Fibroblast of skin of left quadriceps (primary cell): ENCODE results near the gene ZCCHC14.
A peak's percentile ranks its signal among the peaks of the same experiment; 100 is the strongest.
"Not testable (repeated sequence)": the region's sequence is repeated elsewhere in the genome, so short reads cannot be mapped to it uniquely, and the experiment has no call there.

Experiments
- DNase-seq, 2 experiments: peaks; one replicate each; pipeline ENCODE4 v3.0.0-alpha.2; 2013; ENCODE audit warnings: low read depth in 2 of 2

ZCCHC14 gene

DNA sequence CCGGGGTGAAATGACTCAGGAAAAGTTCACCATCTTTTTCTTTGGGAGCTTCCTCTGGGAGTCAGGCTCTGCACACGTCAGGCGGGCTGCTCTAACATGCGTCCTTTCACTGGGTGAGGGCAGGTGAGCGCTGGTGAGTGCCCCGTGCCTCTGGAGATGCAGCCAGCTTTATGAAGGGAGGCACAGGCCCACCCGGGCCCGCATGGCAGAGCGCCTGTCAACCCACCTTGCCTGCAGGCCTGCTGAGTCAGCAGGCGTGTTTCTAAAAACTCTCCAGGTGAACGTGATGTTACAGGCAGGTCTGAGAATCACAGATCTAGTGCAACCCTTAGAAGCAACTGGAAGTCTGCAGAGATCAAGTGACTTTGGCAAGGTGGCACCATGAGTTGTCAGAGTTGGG lies 82.3 kb downstream of the ZCCHC14 start:
- DNase-seq: no peak

DNA sequence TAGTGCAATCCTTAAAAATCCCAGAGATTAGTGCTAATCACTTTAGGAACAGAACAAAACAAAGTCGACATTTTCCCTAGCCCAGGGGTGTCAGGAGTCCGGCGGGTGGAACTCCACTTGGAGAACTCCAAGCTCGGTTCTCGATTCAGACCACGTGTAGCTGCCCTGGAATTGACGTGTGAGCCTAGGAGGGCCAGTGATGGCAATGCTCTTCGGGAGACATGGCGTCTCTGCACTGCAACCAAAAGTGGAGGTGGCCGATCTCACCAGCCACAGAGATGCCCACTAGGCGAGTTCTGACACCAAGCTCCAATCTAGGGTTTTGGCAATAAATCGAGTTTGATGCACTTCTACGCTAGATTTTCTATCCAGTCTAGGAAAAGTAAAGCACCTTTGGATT lies 83.0 kb downstream of the ZCCHC14 start:
- no peak for DNase-seq

DNA sequence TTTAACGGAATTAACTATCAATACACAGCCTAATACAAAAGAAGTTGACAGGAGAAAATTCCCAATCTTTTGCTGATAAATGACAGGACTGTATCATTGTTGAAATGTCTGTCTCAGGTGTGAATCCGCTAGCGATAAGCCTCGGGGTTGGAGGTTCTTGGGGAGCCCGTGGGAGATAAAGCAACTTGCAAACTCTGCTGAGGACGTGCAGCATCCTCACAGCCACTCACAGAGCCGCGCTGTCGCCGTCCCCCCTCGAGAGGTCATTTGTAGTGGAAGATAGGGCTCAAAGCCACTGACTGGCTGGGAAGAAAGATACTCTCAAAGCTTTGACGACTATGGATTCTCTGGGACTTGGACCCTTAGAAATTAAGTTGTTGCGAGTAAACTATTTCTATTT lies 83.7 kb downstream of the ZCCHC14 start:
- no peak for DNase-seq

DNA sequence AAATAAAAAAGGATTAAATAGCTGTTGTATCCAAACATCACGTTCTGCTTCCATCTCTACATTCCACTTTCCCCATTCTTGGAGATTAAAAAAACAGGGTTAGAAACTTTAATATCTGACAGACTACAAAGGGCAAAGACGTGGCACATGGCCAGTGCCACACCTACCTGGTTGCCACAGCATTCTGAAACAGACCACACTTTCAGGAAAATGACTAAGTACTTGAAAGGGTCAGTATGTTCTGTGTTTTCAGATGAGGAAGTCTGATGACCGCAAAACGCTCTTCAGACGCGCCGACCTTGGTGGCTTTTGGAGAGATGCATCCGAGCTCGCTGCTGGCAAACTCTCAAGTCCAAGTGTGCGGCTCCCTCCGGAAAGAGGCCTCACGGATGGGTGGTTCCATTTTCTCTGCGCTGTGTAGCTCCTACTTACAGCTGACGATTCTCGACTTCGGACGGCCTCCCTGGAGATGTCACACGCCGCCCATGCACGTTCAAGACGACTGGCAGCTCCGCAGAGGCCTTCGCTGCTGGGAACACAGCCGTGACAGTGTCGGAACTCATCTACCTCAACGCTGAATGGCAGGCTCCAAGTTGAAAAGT lies 85.2 kb downstream of the ZCCHC14 start:
- DNase-seq: no peak

DNA sequence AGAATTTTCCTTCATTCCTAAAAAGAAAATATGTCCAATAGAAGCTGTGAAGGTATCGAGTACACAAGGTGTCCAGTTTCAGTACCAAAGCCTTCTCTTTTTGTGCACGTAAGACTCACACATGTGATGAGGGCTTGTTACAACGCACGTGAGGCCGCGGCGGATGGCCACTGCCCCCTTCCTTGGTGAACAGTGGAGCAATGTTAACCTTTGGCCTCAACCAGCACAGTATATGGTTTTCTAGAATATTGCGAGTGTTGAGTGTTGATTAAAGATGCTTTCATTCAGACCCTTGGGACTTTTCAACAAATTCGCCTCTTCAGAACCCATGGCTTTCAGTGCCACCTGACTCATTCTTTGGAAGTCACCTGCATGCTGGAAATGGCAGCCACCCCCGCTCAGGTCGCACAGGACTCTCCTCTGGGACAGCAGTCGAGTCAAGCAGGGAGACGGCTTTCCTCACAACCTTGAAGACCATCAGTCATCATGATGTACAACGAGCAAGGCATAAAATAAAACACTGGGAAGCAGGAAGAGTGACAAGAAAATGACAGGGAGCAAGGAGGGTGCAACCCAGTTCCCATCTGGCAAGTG lies 86.2 kb downstream of the ZCCHC14 start:
- no peak for DNase-seq

DNA sequence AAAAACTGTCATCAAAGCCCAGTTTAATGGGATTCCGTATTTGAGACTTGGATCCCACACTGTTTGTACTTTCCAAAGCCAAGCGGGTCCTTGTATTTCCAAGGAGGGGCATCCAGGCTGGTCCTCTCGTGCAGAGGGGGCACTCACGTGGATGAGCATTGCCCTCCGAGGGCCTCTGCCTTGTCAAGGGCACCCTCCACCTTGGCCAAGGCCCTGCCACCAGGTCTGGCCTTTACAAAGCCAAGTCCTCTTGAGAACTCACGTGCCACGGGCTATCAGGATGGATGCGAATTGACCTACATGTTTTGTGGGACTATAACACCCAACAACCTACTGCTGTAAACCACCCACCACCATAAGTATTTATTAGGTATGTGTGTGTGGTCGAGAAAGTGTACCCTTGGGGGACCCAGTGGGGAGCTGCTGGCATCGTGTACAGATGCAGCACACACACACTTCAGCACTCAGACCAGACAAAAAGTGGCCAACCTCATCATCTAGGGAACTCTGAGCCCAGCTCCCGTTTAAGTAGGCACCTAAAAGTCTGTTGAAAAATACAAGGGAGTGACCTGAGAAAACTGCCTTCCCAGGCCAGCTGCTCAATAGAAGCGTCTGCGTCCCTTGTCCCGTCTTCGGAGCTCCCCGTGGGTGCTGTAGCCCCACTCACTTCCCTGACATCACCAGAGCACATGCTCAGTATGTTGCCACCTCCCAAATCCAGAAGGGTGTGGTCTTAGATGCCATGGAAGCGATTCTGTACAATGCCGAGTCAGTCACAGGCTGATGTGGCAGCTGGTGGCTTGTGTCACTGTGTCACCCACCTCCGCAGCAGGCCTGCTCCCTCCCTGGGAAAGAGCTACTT lies 87.8 kb downstream of the ZCCHC14 start:
- no peak for DNase-seq

DNA sequence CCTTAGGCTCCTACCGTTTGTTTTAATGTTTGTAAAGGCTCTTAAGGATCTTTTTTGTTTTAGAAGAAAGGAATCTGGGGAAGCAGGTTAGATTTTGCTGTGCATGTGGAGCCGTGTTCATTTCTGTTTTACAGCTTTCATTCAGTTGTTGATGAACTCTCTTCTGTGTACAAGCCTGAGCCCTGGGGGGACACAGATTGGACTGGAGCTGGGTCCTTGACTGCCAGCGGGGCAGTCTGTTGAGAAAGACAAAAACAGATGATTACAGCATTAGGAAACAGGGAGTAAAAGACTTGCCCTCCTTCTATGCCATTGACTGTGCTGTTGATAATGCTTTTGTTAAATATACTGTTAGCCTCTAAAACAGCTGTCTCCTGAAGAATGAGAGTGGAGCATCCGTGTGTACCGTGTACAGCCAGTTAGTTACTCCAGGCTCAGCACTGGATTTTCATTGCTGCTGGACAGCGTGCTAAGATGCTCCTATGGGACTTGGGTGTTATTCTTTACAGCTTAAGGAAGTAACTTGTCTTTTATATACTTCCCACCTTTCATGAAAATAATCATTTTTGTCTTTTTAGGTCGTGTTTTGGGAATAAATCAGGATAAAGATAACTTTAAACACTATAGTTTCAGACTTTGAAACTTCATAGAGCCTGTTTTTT lies 97.5 kb downstream of the ZCCHC14 start:
- no peak for DNase-seq

DNA sequence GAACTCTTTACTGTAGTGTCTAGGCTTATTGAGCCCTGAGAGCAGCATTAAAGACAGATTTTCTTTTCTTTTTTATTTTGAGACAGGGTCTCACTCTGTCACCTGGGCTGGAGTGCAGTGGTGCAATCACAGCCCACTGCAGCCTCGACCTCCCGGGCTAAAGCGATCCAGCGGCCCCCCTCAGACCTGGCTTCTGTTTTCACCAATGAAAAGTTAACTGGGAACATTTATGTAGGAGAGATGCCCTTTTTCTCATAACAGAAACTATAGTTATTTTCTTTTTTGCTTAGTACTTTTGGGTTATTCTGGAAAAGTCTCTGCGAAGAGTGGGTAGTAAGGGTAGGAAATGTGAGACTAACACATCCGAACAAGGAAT lies 99.2 kb downstream of the ZCCHC14 start:
- DNase-seq: no peak

DNA sequence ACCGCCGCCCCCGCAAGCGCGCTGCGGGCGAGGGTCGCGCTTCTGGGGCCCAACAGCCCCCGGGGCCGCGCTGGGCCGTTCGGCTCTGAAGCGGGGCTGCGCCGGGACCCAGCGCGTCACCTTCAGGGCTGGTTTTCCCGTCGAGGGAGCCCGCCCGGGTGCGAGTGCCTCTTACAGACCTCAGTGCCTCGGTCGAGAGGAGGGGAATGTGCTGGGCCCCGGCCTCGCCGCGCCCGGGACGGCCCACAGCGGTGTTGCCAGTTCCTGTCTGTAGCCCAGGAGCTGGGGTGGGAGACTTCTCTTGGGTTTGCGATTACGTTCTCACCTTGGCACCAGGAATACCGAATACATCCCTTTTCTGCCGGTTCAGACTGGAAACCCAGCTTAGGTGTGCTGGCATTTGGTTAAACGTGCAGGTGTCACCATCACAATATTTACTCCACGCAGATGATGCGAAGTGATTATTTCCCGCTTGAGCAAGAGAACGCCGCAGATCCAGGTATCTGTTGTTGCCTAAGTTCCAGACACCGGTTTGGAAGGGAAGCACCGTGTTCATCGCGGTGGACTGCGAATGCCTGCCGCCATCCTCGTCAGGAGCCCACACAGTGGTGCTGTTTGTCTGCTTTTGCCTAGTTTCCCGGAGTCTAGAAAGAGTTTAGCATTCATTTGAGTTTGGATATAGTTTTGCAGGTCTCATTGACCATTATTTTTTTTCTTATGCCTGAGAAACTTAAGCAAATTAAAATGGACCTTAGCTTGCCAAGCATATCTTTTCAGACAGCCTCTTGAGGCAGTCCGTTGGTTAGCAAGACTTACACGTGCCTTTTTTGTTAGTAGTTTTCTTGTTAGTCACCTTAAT lies 99.8 kb downstream of the ZCCHC14 start:
- DNase-seq: no peak

DNA sequence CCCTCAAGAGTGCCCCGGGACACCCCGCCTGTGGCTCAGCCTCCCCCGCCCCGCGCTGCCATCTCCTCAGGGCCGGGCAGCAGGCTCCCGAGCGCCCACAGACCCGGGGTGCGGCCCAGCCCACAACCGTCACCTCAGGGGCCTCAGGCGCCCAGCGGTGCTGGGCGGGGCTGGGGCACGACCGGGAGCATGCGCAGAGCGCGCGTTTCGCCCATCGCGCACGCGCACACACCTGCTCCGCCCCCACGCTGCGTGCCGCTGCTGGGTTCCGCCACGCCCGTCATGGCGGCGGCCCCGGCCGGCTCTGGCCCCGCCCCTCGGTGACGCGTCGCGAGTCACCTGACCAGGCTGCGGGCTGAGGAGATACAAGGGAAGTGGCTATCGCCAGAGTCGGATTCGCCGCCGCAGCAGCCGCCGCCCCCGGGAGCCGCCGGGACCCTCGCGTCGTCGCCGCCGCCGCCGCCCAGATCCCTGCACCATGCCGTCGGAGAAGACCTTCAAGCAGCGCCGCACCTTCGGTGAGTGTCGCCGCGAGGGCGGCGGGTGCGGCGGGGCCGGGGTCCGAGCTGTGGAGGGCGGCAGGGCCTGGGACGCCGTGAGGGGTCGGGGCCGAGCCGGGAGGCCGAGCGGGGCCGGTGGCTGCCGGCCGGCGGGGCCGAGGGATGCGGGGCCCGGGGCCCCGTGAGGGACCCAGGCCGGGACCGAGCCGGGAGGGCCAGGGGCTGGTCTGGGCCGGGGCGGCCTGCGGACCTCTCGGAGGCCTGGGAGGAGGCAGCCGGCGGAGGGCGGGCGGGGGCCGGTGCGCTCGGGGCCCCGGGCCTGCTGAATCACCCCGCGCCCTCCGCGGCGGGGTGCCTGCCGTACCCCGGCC lies 100.6 kb downstream of the ZCCHC14 start, which contains the start of gene MAP1LC3B:
TSS of gene MAP1LC3B (plus strand) at position 387 of the 871 bp plus-strand sequence. CDS start at position 479, 92 bp downstream.
- peak; percentile 92 for DNase-seq

DNA sequence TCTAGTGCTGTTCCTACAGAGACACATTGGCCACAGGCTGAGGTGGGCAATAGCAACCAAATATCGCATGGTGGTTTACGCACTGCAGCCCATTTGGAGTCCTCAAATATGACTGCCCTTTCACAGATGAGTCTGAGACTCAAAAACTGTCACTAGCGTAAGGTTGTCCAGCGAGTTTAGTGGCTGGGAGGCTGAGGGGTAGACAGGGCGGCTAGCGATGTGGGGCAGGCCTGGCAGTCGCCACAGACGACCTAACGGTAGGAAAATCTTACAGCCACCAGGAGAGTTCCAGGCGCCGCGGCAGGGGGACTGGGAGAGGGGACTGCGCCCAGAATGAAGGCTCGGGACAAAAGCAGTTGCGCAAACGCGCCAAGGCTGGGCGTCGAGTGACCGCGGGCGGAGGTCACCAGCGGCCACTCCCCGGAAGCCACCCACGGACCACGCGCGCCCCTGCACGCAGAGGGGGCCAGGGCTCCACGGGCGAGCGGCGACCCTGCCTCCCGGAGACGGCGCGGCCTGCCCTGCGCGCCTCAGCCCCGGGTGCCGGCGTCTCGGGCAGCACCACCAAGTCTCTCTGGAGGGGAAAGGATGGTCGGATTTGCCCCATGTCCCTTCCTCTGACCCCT lies 101.4 kb downstream of the ZCCHC14 start:
- DNase-seq: no peak

DNA sequence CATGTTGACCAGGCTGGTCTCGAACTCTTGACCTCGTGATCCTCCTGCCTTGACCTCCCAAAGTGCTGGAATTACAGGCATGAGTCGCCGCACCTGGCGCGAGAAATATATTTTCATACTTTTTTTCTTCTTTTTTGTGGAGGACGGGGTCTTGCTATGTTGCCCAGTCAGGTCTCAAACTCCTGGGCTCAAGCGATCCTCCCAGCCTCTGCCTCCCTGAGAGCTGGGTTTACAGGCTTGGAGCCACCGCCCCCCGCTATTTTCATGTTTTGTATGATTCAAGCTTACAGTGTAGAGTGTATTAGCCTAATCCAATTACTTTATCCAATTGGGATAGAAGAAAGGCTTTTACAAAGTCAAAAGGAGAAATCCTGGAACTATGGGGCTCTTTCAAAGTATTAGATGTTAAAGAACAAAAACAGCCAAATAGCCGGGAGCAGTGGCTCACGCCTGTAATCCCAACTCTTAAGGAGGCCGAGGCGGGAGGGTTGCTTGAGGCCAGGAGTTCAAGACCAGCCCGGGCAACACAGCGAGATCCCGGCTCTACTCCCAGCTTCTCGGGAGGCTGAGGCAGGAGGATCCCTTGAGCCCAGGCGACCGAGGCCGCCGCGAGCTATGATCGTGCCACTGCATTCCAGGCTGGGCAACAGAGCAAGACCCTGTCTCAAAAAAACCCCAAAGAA lies 102.0 kb downstream of the ZCCHC14 start:
- DNase-seq: no peak

DNA sequence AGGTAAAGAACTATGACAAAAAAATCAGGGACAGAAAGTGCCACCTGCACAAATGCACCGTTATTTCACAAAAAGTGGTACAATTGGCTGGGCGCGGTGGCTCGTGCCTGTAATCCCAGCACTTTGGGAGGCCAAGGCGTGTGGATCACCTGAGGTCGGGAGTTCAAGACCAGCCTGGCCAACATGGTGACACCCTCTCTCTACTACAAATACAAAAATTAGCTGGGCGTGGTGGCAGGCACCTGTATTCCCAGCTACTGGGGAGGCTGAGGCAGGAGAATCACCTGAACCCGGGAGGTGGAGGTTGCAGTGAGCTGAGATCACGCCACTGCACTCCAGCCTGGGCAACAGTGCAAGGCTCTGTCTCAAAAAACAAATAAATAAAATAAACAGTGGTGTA lies 102.9 kb downstream of the ZCCHC14 start:
- not testable (repeated sequence) for DNase-seq

DNA sequence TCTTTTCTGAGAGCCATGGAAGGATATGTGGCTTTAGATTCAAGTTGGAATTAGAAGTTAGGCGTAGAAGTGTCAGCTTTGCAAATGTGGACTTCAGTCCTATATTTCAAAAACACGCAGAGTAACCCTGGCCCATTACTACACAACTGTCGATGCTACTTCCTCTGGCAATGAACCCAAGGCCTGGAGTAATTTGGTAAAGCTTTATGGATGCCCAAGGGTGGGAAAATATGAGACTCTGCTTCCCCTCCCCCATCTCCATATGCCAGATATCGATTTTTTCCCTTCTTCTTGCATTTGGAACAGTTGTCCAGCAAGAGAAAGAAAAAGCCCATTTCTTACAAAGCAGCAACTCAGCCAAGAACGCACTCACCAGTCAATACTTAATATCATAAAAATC lies 103.6 kb downstream of the ZCCHC14 start:
- no peak for DNase-seq

DNA sequence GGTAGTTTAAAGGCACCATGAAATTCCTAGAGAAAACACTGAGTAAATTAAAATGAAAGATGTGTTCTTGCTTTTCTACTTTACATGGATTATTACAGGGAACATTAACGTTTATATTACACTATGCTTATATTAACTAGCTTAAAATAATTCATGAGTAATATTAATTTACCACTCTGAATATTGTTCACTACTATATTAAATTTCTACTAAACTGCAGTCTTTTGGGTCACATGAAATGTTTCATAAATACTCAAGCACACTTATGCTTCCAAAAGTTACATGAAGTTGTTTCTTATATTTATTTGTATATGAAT lies 104.0 kb downstream of the ZCCHC14 start:
- no peak for DNase-seq

DNA sequence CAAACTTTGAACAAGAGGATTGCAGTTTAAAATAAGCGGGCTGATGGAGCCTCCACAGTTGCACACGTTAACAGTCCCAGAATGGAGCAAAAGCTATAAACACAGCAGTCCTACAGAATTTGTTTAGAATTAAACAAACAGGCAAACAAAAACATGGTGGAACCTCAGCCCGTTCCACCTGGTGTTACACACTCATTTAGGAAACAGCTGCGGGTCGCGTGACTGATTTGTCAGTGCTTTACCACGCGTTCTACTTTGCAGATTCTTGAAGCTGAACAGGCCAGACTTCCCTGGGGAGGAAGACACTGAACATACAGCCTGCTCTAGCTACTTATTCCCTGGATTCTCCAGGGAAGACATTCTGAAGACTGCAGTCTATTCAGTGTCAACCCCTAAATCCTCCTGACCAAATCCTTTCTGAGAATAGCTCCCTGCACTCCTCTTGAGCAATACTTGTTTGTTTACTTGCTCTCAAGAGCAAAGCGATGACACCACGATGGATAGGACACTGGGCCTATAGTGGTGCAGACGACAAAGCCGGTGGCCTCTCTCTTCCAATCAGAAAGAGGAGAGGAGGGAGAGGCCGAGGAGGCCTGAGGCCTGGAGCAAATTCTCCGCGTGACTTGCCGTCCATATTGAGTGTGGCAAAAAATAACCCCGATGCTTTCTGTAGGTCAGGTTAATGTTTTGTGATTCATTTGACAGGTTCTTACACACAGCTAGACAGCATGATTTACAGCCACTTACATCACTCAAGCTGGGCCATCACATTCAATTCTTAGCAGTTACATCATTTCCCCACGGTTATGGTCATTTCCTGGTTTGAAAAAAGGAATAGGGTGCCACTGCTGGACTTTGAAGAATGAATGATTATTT lies 104.6 kb downstream of the ZCCHC14 start:
- DNase-seq: peak; percentile 96

DNA sequence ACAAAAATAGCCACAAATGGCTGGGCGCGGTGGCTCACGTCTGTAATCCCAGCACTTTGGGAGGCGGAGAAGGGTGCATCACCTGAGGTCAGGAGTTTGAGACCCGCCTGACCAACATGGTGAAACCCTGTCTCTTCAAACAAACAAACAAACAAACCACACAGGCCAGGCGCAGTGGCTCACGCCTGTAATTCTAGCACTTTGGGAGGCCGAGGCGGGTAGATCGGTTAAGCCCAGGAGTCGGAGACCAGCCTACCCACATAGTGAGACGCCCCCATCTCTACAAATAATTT lies 108.0 kb downstream of the ZCCHC14 start:
- DNase-seq: not testable (repeated sequence)

DNA sequence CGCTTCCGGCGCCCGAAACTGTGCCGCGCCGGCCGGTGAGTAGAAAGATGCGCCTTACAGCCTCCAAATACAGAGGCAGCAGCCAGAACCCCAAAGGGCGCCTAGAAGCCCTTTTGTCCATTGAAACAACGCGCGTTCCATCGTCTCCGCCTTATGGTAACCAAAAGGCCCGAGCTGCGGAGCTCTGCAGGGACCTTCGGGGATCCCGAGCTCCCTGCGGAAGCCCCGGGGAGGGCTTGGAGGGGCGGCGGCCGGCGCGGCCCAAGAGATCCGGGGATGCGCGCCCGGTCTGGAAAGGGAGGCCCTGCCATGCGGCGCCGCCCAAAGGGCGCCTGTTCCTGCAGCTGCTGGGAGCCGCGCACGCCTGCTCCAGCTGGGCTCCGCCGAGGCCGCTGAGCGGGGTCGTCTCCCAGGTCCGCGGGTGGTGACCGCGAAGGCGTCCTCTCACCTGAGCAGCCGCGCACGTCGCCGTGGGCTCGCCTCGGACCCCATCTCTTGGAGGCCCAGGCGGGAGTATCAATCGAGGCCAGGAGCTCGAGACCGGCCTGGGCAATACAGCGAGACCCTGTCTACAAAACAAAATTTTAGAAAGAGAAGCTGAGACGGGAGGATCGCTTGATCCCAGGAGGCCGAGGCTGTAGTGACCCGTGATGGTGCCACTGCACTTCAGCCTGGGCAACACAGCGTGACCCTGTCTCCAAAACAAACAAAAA lies 108.5 kb downstream of the ZCCHC14 start:
- DNase-seq: no peak
